GM10266 (cell line): ENCODE results near the gene SORCS2.

Source experiments
- DNase-seq: peaks from one replicate; pipeline ENCODE4 v3.0.0; 2012; ENCODE audit errors: extremely low spot score
- CTCF ChIP-seq: IDR thresholded peaks from 2 replicates; pipeline ENCODE4 v1.5.1; 2012; ENCODE audit warnings: mild to moderate bottlenecking, low read depth; ENCODE audit not compliant: control insufficient read depth, insufficient read depth; ENCODE audit errors: missing control alignments

SORCS2 gene

DNA sequence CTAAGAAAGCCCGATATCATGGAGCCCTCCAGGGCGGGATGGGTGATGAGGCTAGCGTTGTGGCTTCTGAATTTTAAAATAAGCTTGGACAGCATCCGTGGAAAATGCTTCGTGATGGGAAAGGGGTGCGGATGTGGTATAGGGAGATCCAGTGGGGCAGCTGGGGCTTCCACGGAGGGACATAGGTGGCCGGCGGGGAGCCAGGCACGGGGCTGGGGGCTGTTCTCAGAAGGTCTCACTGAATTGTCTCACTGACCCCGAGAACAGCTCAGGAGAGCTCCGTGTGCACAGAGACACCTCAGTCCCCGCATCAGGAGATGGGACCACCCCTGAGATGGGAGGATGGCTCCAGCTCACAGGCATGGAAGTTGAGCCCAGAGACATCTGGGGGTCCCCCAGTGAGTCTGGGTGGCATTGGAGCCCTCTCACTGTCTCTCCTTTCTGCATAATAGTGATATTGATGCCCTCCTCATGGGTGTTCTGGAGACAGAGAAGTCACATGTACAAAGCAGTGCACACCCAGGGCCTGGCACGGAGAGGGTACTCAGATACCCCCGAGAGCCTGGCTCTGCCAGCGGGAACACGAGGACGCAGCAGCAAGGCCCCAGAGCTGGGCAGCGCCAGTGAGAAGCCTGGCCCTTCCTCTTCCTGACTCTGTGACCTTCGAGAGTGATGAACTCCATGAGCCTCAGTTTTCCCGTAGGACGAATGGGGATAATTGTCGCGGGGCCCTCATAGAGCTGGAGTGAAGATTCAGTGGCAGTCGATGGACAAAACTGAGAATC lies 313.0 kb downstream of the SORCS2 start:
- no peak for DNase-seq
- no peak for TF ChIP-seq CTCF

GRCh38 chr4:7506119-7506518 lies 313.8 kb downstream of the SORCS2 start:
- TF ChIP-seq CTCF = no peak
- DNase-seq = no peak

GRCh38 chr4:7506572-7506971 lies 314.2 kb downstream of the SORCS2 start:
- DNase-seq = no peak
- no peak for TF ChIP-seq CTCF

DNA sequence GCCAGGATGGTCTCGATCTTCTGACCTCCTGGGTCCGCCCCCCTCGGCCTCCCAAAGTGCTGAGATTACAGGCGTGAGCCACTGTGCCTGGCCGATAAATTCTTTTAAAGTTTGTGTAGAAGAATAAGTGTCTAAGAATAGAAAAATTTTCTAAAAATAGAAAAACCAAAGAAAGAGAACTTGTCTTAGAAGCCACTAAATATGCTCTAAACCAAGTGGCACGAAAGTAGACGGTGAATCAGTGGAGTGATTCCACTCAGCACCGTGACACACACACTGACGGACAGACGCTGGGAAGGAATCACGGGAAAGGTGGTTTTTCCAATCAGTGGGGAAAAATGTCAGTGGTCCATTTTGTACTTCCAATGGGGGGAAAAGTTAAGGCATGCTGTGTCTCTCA lies 315.0 kb downstream of the SORCS2 start:
- no peak for TF ChIP-seq CTCF
- DNase-seq = no peak

DNA sequence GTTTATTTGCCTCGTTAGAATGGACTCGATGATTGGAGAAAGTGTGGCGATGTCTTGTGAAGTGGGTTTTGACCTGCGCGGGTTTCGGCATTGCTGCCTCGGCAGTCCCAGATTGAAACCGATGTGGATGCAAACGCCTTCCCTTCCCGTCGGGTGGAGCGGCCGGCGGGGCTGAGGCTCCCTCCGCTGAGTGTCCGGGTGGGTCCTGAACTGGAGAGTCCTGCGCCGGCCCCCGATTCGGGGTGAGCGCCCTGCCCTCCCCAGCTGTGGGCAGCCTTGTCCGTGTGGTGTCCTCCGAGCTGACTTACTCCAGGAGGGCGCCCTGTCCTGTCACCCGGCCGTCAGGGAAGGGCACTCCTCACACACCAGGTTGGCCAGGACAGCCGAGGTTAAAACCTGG lies 317.7 kb downstream of the SORCS2 start:
- TF ChIP-seq CTCF = no peak
- DNase-seq = no peak

DNA sequence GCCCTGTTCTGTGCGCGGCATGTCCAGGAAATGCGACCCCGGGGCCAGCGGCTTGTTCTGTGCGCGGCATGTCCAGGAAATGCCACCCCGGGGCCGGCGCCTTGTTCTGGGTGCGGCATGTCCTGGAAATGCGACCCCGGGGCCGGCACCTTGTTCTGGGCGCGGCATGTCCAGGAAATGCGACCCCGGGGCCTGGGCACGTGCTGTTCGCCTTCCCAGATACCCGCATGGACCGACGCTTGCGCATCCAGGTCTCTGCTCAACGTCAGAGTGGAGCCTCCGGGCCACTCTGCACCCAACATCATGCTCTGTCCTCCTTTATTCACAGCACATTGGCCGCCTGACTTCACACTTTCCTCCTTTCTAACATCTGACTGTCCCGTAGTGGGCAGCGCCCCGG lies 318.2 kb downstream of the SORCS2 start:
- DNase-seq = no peak
- TF ChIP-seq CTCF = no peak

DNA sequence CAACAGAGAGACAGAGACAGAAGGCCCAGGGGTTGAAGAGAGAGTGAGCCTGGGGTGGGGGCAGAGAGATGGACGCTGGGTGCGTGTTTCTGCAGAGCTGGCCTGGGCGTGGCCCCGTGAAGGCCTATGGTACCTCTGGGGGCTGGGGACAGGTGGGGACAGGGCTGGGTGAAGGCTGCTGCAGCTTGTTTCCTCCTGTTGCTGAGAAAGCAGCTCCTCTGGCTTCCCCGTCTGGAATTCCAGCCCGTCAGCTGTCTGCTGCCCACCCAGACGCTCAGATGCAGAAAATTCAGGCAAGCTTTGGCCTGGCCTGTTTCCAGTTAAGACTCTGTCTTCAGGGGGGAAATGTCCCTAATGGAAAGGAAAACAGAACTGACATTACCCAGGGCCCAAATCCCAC lies 319.2 kb downstream of the SORCS2 start:
- TF ChIP-seq CTCF = no peak
- no peak for DNase-seq
